Activated effector memory CD4-positive, alpha-beta T cell treated with anti-CD3 and anti-CD28 coated beads, Interleukin-2, amount 50 U/mL, for 16 hours (primary cell): ENCODE measurements around the gene PDZD7.

Experiments used
- DNase-seq: peaks from one replicate; pipeline ENCODE4 v3.0.0-alpha.2; 2020

The PDZD7 gene

GRCh38 chr10:101016814-101017213 lies 14.1 kb downstream of the PDZD7 start:
- DNase-seq: no peak

- no peak for DNase-seq
Observed at GRCh38 chr10:101015582-101015973, 15.4 kb downstream of the PDZD7 start.

- DNase-seq: no peak
Observed at GRCh38 chr10:101014966-101015581, 15.9 kb downstream of the PDZD7 start.

GRCh38 chr10:101014230-101014884 lies 16.6 kb downstream of the PDZD7 start:
- peak; percentile 90 for DNase-seq

GRCh38 chr10:101013365-101013825 lies 17.5 kb downstream of the PDZD7 start:
- no peak for DNase-seq

- peak; percentile 92 for DNase-seq
Observed at GRCh38 chr10:101012525-101013364, 18.2 kb downstream of the PDZD7 start.

GRCh38 chr10:101011517-101012423 lies 19.2 kb downstream of the PDZD7 start:
- DNase-seq: no peak

GRCh38 chr10:101010329-101010728 lies 20.6 kb downstream of the PDZD7 start:
- DNase-seq: no peak

GRCh38 chr10:101008823-101009423 lies 22.0 kb downstream of the PDZD7 start:
- DNase-seq: no peak

- no peak for DNase-seq
Observed at GRCh38 chr10:101007915-101008822, 22.8 kb downstream of the PDZD7 start.

GRCh38 chr10:101007099-101007711 lies 23.7 kb downstream of the PDZD7 start:
- DNase-seq: no peak

GRCh38 chr10:101006593-101007098 lies 24.3 kb downstream of the PDZD7 start:
- no peak for DNase-seq

GRCh38 chr10:101005869-101006567 lies 24.9 kb downstream of the PDZD7 start:
- no peak for DNase-seq

GRCh38 chr10:101005361-101005760 lies 25.6 kb downstream of the PDZD7 start:
- DNase-seq: no peak

GRCh38 chr10:101003639-101004206 lies 27.2 kb downstream of the PDZD7 start:
- DNase-seq: no peak

- no peak for DNase-seq
Observed at GRCh38 chr10:101002456-101002855, 28.5 kb downstream of the PDZD7 start.

- no peak for DNase-seq
Observed at GRCh38 chr10:101001659-101002035, 29.3 kb downstream of the PDZD7 start.

- no peak for DNase-seq
Observed at GRCh38 chr10:101000915-101001658, 29.8 kb downstream of the PDZD7 start.
